GM23338 (cell line): ENCODE results near the gene UROS. TPM values are rescaled to one million over a fixed set of nuclear protein-coding genes. Genes with fewer than 3 reads are reported as not detected.

Experiments
- ATAC-seq: fragments of 200-7000 bp; cut with Tn5 transposase; 3 replicates; pipeline ENCODE4 v1.9.1; 2020
- DNase-seq: peaks from one replicate; pipeline ENCODE4 v3.0.0-alpha.2; 2015; ENCODE audit warnings: low spot score
- H2AFZ ChIP-seq: fragments of 200-600 bp; sonication (generic); 2 replicates; pipeline ENCODE4 v1.8.0; 2016; ENCODE audit warnings: antibody characterized with exemption, mild to moderate bottlenecking, moderate library complexity
- H3F3A ChIP-seq: fragments of 200-600 bp; sonication (generic); replicated peaks from 2 replicates; pipeline ENCODE4 v1.8.0; 2017; ENCODE audit warnings: antibody characterized with exemption, mixed run types, low read depth
- H3K27ac ChIP-seq: fragments of 200-600 bp; sonication (generic); 2 replicates; pipeline ENCODE4 v1.6.1; 2016; ENCODE audit warnings: low read depth
- H3K27me3 ChIP-seq: fragments of 200-600 bp; sonication (generic); 2 replicates; pipeline ENCODE4 v1.8.0; 2016; ENCODE audit warnings: mild to moderate bottlenecking, mixed run types, moderate library complexity; ENCODE audit not compliant: insufficient read depth
- H3K36me3 ChIP-seq: fragments of 200-600 bp; sonication (generic); 2 replicates; pipeline ENCODE4 v1.8.0; 2016; ENCODE audit warnings: mild to moderate bottlenecking; ENCODE audit not compliant: insufficient read depth
- H3K4me1 ChIP-seq: fragments of 200-600 bp; sonication (generic); 2 replicates; pipeline ENCODE4 v1.8.0; 2016; ENCODE audit warnings: mild to moderate bottlenecking, moderate library complexity; ENCODE audit not compliant: insufficient read depth
- H3K4me2 ChIP-seq: fragments of 200-600 bp; sonication (generic); 2 replicates; pipeline ENCODE4 v1.7.1; 2017; ENCODE audit warnings: mixed run types
- H3K4me3 ChIP-seq: fragments of 200-600 bp; sonication (generic); 2 replicates; pipeline ENCODE4 v1.6.1; 2016; ENCODE audit warnings: mixed run types
- H3K79me2 ChIP-seq: fragments of 200-600 bp; sonication (generic); replicated peaks from 2 replicates; pipeline ENCODE4 v1.8.0; 2017; ENCODE audit warnings: mild to moderate bottlenecking; ENCODE audit not compliant: insufficient read depth
- H3K9me2 ChIP-seq: fragments of 200-600 bp; sonication (generic); 2 replicates; pipeline ENCODE4 v1.8.0; 2017; ENCODE audit not compliant: insufficient read depth
- H4K20me1 ChIP-seq: fragments of 200-600 bp; sonication (generic); replicated peaks from 2 replicates; pipeline ENCODE4 v1.8.0; 2017; ENCODE audit warnings: mild to moderate bottlenecking; ENCODE audit not compliant: insufficient read depth
- H3K27ac Mint-ChIP-seq: 2 replicates; pipeline ENCODE4 v1.8.0; 2020; ENCODE audit warnings: inconsistent platforms, mild to moderate bottlenecking, moderate library complexity, mixed read lengths
- H3K27me3 Mint-ChIP-seq: 3 replicates; pipeline ENCODE4 v1.8.0; 2022; ENCODE audit warnings: low read depth, mild to moderate bottlenecking, moderate library complexity, mixed read lengths, inconsistent platforms; ENCODE audit not compliant: insufficient read depth, poor library complexity
- H3K36me3 Mint-ChIP-seq: 3 replicates; pipeline ENCODE4 v1.8.0; 2021; ENCODE audit warnings: low read depth, mild to moderate bottlenecking, inconsistent platforms, moderate library complexity, mixed read lengths
- H3K4me1 Mint-ChIP-seq: 3 replicates; pipeline ENCODE4 v1.8.0; 2020; ENCODE audit warnings: mild to moderate bottlenecking, inconsistent platforms, mixed read lengths
- H3K4me3 Mint-ChIP-seq: 3 replicates; pipeline ENCODE4 v1.8.0; 2021; ENCODE audit warnings: moderate library complexity, mild to moderate bottlenecking, inconsistent platforms, mixed read lengths
- H3K9me3 Mint-ChIP-seq: 3 replicates; pipeline ENCODE4 v1.8.0; 2020; ENCODE audit warnings: moderate library complexity, mild to moderate bottlenecking, inconsistent platforms, mixed read lengths
- CREB1 ChIP-seq: fragments of 250-450 bp; sonication (Bioruptor Pico); IDR thresholded peaks from 2 replicates; pipeline ENCODE4 v1.5.0; 2020; ENCODE audit warnings: low read depth, mild to moderate bottlenecking, moderate library complexity
- POLR2AphosphoS5 ChIP-seq: IDR thresholded peaks from 2 replicates; pipeline ENCODE4 v1.6.1; 2016; ENCODE audit warnings: antibody characterized with exemption, low read depth
- STAT1 ChIP-seq: IDR thresholded peaks from one replicate; pipeline ENCODE4 v1.6.1; 2016; ENCODE audit warnings: antibody characterized with exemption; ENCODE audit not compliant: unreplicated experiment
- ZNF114 ChIP-seq: fragments of 250-450 bp; sonication (Bioruptor Pico); IDR thresholded peaks from 2 replicates; pipeline ENCODE4 v1.5.0; 2020; ENCODE audit warnings: mild to moderate bottlenecking, moderate library complexity
- polyA plus RNA-seq: library from polyadenylated mRNA; unstranded; fragments of >200 nt; fragmentation: Nextera tagmentation; extraction: Ambion mirVana; gene quantifications from 2 replicates; pipeline ENCODE4 v1.2.1, GENCODE V29; 2016
- total RNA-seq: library from RNA; depleted of rRNA; stranded (reverse); fragments of >200 nt; shearing (Covaris generic); gene quantifications from 2 replicates; pipeline ENCODE4 v1.2.3, GENCODE V29; 2014
- TF ChIP-seq, protein P1 (sequence below): fragments of 250-450 bp; sonication (Bioruptor Pico); IDR thresholded peaks from 2 replicates; pipeline ENCODE4 v1.5.0; 2020; ENCODE audit warnings: mild to moderate bottlenecking, moderate library complexity
- TF ChIP-seq, protein P2 (sequence below): IDR thresholded peaks from one replicate; pipeline ENCODE4 v1.6.1; 2018; ENCODE audit warnings: antibody characterized with exemption; ENCODE audit not compliant: unreplicated experiment

The UROS gene
- total and polyA plus RNA-seq, 2 experiments from 2014 or later = 41.3 to 43.4 TPM

GRCh38 chr10:125824736-125825135, 1.7 kb upstream of the UROS start:
- H3F3A ChIP-seq = no peaks in the 10 kb centered on the region
- no peak for ATAC-seq
- peaks cover 40% of the 10 kb centered on the region for H3K36me3 Mint-ChIP-seq

GRCh38 chr10:125823663-125824251, 699 bp upstream of the UROS start:
- peak overlapping the region; percentile 98 for H3K4me3 ChIP-seq
- DNase-seq (peak; percentile 18), ATAC-seq (peak; percentile 6; the same call in 2 of the 3 replicates)
- Mint-ChIP-seq H3K27ac (no peak overlapping the region), H3K9me3 (no peaks in the 10 kb centered on the region), H3K27me3 (peaks cover 2% of the 10 kb centered on the region), H3K4me3 (no peak overlapping the region), H3K4me1 (peaks cover 5% of the 10 kb centered on the region; the same call in 2 of the 3 replicates), H3K36me3 (peaks cover 30% of the 10 kb centered on the region)
- no peaks in the 10 kb centered on the region for H3F3A ChIP-seq
- H2AFZ ChIP-seq = peak overlapping the region; percentile 97
- H3K36me3 ChIP-seq = peaks cover 17% of the 10 kb centered on the region
- no peaks in the 10 kb centered on the region for H3K27me3 ChIP-seq
- H3K27ac ChIP-seq = peak overlapping the region; percentile 97
- H3K79me2 ChIP-seq = peaks cover 52% of the 10 kb centered on the region
- peak overlapping the region; percentile 99 for H3K4me2 ChIP-seq
- no peaks in the 10 kb centered on the region for H3K9me2 ChIP-seq
- peaks cover 42% of the 10 kb centered on the region for H4K20me1 ChIP-seq
- peaks cover 10% of the 10 kb centered on the region for H3K4me1 ChIP-seq
- TF ChIP-seq ZNF114 (CRISPR knock-in tag) (no peak), POLR2AphosphoS5 (no peak), CREB1 (CRISPR knock-in tag) (no peak)
- TF ChIP-seq, protein P1, sequence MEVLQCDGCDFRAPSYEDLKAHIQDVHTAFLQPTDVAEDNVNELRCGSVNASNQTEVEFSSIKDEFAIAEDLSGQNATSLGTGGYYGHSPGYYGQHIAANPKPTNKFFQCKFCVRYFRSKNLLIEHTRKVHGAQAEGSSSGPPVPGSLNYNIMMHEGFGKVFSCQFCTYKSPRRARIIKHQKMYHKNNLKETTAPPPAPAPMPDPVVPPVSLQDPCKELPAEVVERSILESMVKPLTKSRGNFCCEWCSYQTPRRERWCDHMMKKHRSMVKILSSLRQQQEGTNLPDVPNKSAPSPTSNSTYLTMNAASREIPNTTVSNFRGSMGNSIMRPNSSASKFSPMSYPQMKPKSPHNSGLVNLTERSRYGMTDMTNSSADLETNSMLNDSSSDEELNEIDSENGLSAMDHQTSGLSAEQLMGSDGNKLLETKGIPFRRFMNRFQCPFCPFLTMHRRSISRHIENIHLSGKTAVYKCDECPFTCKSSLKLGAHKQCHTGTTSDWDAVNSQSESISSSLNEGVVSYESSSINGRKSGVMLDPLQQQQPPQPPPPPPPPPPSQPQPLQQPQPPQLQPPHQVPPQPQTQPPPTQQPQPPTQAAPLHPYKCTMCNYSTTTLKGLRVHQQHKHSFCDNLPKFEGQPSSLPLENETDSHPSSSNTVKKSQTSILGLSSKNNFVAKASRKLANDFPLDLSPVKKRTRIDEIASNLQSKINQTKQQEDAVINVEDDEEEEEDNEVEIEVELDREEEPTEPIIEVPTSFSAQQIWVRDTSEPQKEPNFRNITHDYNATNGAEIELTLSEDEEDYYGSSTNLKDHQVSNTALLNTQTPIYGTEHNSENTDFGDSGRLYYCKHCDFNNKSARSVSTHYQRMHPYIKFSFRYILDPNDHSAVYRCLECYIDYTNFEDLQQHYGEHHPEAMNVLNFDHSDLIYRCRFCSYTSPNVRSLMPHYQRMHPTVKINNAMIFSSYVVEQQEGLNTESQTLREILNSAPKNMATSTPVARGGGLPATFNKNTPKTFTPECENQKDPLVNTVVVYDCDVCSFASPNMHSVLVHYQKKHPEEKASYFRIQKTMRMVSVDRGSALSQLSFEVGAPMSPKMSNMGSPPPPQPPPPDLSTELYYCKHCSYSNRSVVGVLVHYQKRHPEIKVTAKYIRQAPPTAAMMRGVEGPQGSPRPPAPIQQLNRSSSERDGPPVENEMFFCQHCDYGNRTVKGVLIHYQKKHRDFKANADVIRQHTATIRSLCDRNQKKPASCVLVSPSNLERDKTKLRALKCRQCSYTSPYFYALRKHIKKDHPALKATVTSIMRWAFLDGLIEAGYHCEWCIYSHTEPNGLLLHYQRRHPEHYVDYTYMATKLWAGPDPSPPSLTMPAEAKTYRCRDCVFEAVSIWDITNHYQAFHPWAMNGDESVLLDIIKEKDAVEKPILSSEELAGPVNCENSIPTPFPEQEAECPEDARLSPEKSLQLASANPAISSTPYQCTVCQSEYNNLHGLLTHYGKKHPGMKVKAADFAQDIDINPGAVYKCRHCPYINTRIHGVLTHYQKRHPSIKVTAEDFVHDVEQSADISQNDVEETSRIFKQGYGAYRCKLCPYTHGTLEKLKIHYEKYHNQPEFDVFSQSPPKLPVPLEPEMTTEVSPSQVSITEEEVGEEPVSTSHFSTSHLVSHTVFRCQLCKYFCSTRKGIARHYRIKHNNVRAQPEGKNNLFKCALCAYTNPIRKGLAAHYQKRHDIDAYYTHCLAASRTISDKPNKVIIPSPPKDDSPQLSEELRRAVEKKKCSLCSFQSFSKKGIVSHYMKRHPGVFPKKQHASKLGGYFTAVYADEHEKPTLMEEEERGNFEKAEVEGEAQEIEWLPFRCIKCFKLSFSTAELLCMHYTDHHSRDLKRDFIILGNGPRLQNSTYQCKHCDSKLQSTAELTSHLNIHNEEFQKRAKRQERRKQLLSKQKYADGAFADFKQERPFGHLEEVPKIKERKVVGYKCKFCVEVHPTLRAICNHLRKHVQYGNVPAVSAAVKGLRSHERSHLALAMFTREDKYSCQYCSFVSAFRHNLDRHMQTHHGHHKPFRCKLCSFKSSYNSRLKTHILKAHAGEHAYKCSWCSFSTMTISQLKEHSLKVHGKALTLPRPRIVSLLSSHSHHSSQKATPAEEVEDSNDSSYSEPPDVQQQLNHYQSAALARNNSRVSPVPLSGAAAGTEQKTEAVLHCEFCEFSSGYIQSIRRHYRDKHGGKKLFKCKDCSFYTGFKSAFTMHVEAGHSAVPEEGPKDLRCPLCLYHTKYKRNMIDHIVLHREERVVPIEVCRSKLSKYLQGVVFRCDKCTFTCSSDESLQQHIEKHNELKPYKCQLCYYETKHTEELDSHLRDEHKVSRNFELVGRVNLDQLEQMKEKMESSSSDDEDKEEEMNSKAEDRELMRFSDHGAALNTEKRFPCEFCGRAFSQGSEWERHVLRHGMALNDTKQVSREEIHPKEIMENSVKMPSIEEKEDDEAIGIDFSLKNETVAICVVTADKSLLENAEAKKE (CRISPR knock-in tag) = no peak

More at GRCh38 chr10:125824736-125825135, 1.7 kb upstream of the UROS start:
- H3K27ac ChIP-seq = no peak overlapping the region
- no peaks in the 10 kb centered on the region for H3K9me2 ChIP-seq
- no peak overlapping the region for H2AFZ ChIP-seq
- H3K4me1 Mint-ChIP-seq = peaks cover 5% of the 10 kb centered on the region; the same call in 2 of the 3 replicates
- peaks cover 56% of the 10 kb centered on the region for H3K79me2 ChIP-seq
- peaks cover 24% of the 10 kb centered on the region for H3K36me3 ChIP-seq
- no peak for TF ChIP-seq STAT1
- TF ChIP-seq, protein P2, sequence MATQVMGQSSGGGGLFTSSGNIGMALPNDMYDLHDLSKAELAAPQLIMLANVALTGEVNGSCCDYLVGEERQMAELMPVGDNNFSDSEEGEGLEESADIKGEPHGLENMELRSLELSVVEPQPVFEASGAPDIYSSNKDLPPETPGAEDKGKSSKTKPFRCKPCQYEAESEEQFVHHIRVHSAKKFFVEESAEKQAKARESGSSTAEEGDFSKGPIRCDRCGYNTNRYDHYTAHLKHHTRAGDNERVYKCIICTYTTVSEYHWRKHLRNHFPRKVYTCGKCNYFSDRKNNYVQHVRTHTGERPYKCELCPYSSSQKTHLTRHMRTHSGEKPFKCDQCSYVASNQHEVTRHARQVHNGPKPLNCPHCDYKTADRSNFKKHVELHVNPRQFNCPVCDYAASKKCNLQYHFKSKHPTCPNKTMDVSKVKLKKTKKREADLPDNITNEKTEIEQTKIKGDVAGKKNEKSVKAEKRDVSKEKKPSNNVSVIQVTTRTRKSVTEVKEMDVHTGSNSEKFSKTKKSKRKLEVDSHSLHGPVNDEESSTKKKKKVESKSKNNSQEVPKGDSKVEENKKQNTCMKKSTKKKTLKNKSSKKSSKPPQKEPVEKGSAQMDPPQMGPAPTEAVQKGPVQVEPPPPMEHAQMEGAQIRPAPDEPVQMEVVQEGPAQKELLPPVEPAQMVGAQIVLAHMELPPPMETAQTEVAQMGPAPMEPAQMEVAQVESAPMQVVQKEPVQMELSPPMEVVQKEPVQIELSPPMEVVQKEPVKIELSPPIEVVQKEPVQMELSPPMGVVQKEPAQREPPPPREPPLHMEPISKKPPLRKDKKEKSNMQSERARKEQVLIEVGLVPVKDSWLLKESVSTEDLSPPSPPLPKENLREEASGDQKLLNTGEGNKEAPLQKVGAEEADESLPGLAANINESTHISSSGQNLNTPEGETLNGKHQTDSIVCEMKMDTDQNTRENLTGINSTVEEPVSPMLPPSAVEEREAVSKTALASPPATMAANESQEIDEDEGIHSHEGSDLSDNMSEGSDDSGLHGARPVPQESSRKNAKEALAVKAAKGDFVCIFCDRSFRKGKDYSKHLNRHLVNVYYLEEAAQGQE = no peak
- DNase-seq = no peak
- H3K27ac Mint-ChIP-seq = no peak overlapping the region
- no peak overlapping the region for H3K4me3 Mint-ChIP-seq
- H3K27me3 Mint-ChIP-seq = peaks cover 2% of the 10 kb centered on the region
- peak overlapping the region; percentile 98 for H3K4me3 ChIP-seq
- no peaks in the 10 kb centered on the region for H3K9me3 Mint-ChIP-seq
- H3K4me1 ChIP-seq = peaks cover 10% of the 10 kb centered on the region
- H3K27me3 ChIP-seq = no peaks in the 10 kb centered on the region
- H3K4me2 ChIP-seq = peak overlapping the region; percentile 99
- H4K20me1 ChIP-seq = peaks cover 42% of the 10 kb centered on the region
